Measurements from ENCODE around the gene FLNB. TPM values are rescaled to one million over a fixed set of nuclear protein-coding genes. Genes with fewer than 3 reads are reported as not detected.

FLNB gene
- total RNA-seq, 1 experiment from 2014 or later: 147 TPM

DNA sequence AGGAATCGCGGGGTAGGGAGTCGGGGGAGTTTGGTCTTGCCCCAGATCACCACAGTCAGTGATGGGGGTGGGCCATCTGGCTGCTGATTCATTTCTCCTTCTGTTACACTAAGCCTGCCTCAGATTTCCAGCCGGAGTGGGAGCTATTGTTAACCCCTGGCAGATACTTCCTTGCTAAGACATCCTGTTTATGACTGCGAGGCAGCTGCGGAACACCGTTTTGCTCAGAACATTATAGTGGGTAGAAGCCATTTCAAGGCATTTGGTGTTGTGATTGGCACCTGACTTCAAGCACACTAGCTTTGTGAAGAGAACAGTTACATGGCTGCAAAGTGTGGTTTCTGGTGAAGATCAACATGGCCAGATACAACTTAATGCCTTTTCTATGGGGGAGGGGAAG lies 73.8 kb downstream of the FLNB start:
- no TSS peak for BruUV-seq (replicated peaks)
- H3K36me3 Mint-ChIP-seq (ENCODE audit: insufficient read depth, unreplicated experiment): peaks cover 43% of the 10 kb centered on the region

DNA sequence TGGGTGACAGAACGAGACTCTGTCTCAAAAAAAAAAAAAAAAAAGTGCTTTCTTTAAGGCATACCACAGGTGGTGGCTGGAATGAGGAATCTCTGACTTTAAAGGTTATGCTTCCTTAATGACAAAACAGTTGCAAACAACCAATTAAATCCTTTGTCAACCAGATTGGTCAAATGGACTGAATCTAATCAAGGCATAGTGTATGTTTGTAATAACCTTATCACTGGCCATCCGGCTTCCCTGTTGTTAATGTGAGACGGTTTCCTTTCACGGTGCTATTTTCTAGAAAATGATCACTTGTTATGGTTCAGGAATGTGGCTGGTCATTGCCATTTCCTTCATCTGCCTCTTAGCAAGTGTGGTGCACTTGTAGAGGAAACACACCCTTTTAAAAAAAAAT lies 75.9 kb downstream of the FLNB start:
- BruUV-seq (replicated peaks): no TSS peak

More for the DNA sequence above, 73.8 kb downstream of the FLNB start:
- no peaks in the 10 kb centered on the region for H3K9me3 Mint-ChIP-seq (ENCODE audit: low read depth, unreplicated experiment)
- H3K27ac Mint-ChIP-seq (ENCODE audit: unreplicated experiment): no peak overlapping the region
- CTCF ChIA-PET: interaction anchor here (0.5 kb wide), 1 partner anchor 88 kb away, joined by 4 read pairs; no protein-coding TSS in a partner anchor
- no peak for DNase-seq
- no peaks in the 10 kb centered on the region for H3K27me3 Mint-ChIP-seq (ENCODE audit: unreplicated experiment)
- intact Hi-C loops (cut with micrococcal nuclease; ENCODE audit: unreplicated experiment): no loop called here
- H3K4me1 Mint-ChIP-seq (ENCODE audit: low read depth, unreplicated experiment): peaks cover 19% of the 10 kb centered on the region
- no peak overlapping the region for H3K4me3 Mint-ChIP-seq (ENCODE audit: low read depth, unreplicated experiment)
- TF ChIP-seq, protein P1, sequence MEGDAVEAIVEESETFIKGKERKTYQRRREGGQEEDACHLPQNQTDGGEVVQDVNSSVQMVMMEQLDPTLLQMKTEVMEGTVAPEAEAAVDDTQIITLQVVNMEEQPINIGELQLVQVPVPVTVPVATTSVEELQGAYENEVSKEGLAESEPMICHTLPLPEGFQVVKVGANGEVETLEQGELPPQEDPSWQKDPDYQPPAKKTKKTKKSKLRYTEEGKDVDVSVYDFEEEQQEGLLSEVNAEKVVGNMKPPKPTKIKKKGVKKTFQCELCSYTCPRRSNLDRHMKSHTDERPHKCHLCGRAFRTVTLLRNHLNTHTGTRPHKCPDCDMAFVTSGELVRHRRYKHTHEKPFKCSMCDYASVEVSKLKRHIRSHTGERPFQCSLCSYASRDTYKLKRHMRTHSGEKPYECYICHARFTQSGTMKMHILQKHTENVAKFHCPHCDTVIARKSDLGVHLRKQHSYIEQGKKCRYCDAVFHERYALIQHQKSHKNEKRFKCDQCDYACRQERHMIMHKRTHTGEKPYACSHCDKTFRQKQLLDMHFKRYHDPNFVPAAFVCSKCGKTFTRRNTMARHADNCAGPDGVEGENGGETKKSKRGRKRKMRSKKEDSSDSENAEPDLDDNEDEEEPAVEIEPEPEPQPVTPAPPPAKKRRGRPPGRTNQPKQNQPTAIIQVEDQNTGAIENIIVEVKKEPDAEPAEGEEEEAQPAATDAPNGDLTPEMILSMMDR (IDR thresholded peaks at IDR 0.05; ENCODE audit: unreplicated experiment): no peak

GRCh38 chr3:58084788-58085543 lies 76.7 kb downstream of the FLNB start:
- peaks cover 47% of the 10 kb centered on the region for H3K36me3 Mint-ChIP-seq (ENCODE audit: insufficient read depth, unreplicated experiment)
- peak overlapping the region; percentile 17 for H3K4me3 Mint-ChIP-seq (ENCODE audit: low read depth, unreplicated experiment)
- no peak for DNase-seq
- H3K9me3 Mint-ChIP-seq (ENCODE audit: low read depth, unreplicated experiment): no peaks in the 10 kb centered on the region
- no peaks in the 10 kb centered on the region for H3K27me3 Mint-ChIP-seq (ENCODE audit: unreplicated experiment)
- TF ChIP-seq, protein P1 (IDR thresholded peaks at IDR 0.05; ENCODE audit: unreplicated experiment): no peak
- CTCF ChIA-PET: interaction anchor here (0.6 kb wide), 1 partner anchor 116 kb away, joined by 4 read pairs; no protein-coding TSS in a partner anchor
- H3K4me1 Mint-ChIP-seq (ENCODE audit: low read depth, unreplicated experiment): peaks cover 19% of the 10 kb centered on the region
- H3K27ac Mint-ChIP-seq (ENCODE audit: unreplicated experiment): peak overlapping the region; percentile 77
- TSS peak; percentile 8 for BruUV-seq (replicated peaks)
- intact Hi-C loops (cut with micrococcal nuclease; ENCODE audit: unreplicated experiment): no loop called here

More for the DNA sequence above, 75.9 kb downstream of the FLNB start:
- intact Hi-C loops (cut with micrococcal nuclease; ENCODE audit: unreplicated experiment): no loop called here
- TF ChIP-seq, protein P1 (IDR thresholded peaks at IDR 0.05; ENCODE audit: unreplicated experiment): no peak
- Mint-ChIP-seq H3K4me1 (ENCODE audit: low read depth, unreplicated experiment) (peaks cover 19% of the 10 kb centered on the region), H3K9me3 (ENCODE audit: low read depth, unreplicated experiment) (no peaks in the 10 kb centered on the region), H3K27ac (ENCODE audit: unreplicated experiment) (peak overlapping the region; percentile 77), H3K36me3 (ENCODE audit: insufficient read depth, unreplicated experiment) (peaks cover 53% of the 10 kb centered on the region), H3K27me3 (ENCODE audit: unreplicated experiment) (no peaks in the 10 kb centered on the region), H3K4me3 (ENCODE audit: low read depth, unreplicated experiment) (no peak overlapping the region)
- no peak for DNase-seq
- CTCF ChIA-PET: no interaction called here

GRCh38 chr3:58085616-58086015 lies 77.4 kb downstream of the FLNB start:
- Mint-ChIP-seq H3K27ac (ENCODE audit: unreplicated experiment) (peak overlapping the region; percentile 77), H3K36me3 (ENCODE audit: insufficient read depth, unreplicated experiment) (peaks cover 46% of the 10 kb centered on the region), H3K9me3 (ENCODE audit: low read depth, unreplicated experiment) (no peaks in the 10 kb centered on the region), H3K27me3 (ENCODE audit: unreplicated experiment) (no peaks in the 10 kb centered on the region), H3K4me1 (ENCODE audit: low read depth, unreplicated experiment) (peaks cover 19% of the 10 kb centered on the region), H3K4me3 (ENCODE audit: low read depth, unreplicated experiment) (no peak overlapping the region)
- no peak for DNase-seq
- BruUV-seq (replicated peaks): no TSS peak
- TF ChIP-seq, protein P1 (IDR thresholded peaks at IDR 0.05; ENCODE audit: unreplicated experiment): no peak
- intact Hi-C loops (cut with micrococcal nuclease; ENCODE audit: unreplicated experiment): no loop called here
- CTCF ChIA-PET: interaction anchor here (0.5 kb wide), 1 partner anchor 300 kb away, joined by 7 read pairs; no protein-coding TSS in a partner anchor

Measured in Calu3 (cell line).